BE2C (cell line): ENCODE measurements around the gene SLC16A8.

Experiments used
- DNase-seq: peaks from one replicate; pipeline ENCODE4 v3.0.0-alpha.2; 2020
- H3K27me3 ChIP-seq: fragments of 250-450 bp; sonication (Bioruptor Pico); 2 replicates; pipeline ENCODE4 v1.5.1; 2020; ENCODE audit warnings: mild to moderate bottlenecking
- H3K36me3 ChIP-seq: fragments of 250-450 bp; sonication (Bioruptor Pico); 2 replicates; pipeline ENCODE4 v1.5.1; 2020; ENCODE audit warnings: mild to moderate bottlenecking
- H3K4me1 ChIP-seq: fragments of 250-450 bp; sonication (Bioruptor Pico); 2 replicates; pipeline ENCODE4 v1.5.1; 2020
- H3K4me3 ChIP-seq: 2 replicates; pipeline ENCODE4 v1.5.1; 2011; ENCODE audit warnings: low read depth, low read length
- H3K9me3 ChIP-seq: fragments of 250-450 bp; sonication (Bioruptor Pico); 2 replicates; pipeline ENCODE4 v1.5.1; 2020
- CTCF ChIP-seq: IDR thresholded peaks from 2 replicates; pipeline ENCODE4 v1.5.1; 2012; ENCODE audit warnings: mild to moderate bottlenecking, low read depth, low read length

SLC16A8 gene

DNA sequence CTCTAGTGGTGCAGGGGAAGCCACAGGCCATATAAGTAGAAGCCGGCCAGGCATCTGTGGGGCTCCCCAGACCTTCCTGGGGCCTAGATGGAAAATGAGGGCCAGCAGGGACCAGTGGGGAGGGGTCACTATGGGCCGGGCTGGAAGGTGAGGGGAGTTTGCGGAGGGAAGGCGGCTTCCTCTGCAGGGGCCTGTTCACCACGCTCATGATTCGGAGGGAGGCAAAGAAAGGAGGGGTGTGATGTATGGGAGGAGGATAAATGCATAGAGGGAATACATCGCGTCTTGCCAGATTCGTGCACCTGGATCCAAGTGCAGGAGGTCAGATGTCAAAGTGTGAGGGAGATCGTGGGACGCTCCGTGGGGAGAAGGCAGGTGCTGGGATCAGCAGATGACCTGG is 6.9 kb downstream of the SLC16A8 start:
- TF ChIP-seq CTCF, result no peak
- no peak overlapping the region for H3K4me3 ChIP-seq
- H3K27me3 ChIP-seq, result peaks cover 14% of the 10 kb centered on the region
- no peaks in the 10 kb centered on the region; the same call in 1 of the 2 replicates for H3K36me3 ChIP-seq
- H3K4me1 ChIP-seq, result no peaks in the 10 kb centered on the region
- H3K9me3 ChIP-seq, result no peaks in the 10 kb centered on the region
- DNase-seq, result no peak

- Histone ChIP-seq H3K9me3 (no peaks in the 10 kb centered on the region), H3K36me3 (no peaks in the 10 kb centered on the region; the same call in 1 of the 2 replicates), H3K4me1 (no peaks in the 10 kb centered on the region), H3K4me3 (no peak overlapping the region), H3K27me3 (peaks cover 3% of the 10 kb centered on the region)
- no peak for DNase-seq
- TF ChIP-seq CTCF, result no peak
Observed at GRCh38 chr22:38075961-38076360, 8.0 kb downstream of the SLC16A8 start.

DNA sequence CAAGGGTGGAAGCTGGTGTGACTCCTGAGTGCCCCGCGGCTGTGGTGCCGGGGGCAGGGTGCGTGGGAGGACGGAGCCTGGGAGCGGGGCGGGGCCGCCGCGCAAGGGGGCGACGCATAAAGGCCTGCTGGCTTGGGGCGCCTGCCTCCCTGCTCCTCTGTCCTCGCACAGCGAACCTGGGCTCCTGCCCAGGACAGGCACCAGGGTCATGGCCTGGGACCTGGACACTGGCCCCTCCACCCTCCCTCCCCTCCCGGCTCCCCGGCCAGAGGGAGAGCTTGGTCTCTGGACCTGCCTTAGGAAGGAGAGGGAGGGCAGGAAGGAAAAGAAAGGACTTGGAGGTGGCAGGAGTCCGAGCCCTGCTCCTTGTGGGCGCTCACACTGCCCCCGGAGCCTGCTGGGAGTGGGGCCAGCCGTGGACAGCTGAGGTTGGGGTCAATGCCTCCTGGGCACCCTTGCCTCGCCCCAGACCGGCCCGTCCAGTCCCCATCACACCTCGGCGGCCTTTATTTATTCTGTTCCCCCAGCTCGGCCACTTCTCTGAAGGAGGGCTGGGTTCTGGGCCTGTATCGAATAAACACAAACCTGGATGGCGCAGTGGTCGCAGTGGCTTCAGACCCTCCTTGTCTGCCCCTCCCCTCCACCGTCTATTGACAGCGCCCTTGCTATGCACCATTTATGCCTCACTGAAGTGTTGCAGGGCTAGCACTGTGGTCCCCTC is 8.7 kb downstream of the SLC16A8 start:
- DNase-seq, result no peak

DNA sequence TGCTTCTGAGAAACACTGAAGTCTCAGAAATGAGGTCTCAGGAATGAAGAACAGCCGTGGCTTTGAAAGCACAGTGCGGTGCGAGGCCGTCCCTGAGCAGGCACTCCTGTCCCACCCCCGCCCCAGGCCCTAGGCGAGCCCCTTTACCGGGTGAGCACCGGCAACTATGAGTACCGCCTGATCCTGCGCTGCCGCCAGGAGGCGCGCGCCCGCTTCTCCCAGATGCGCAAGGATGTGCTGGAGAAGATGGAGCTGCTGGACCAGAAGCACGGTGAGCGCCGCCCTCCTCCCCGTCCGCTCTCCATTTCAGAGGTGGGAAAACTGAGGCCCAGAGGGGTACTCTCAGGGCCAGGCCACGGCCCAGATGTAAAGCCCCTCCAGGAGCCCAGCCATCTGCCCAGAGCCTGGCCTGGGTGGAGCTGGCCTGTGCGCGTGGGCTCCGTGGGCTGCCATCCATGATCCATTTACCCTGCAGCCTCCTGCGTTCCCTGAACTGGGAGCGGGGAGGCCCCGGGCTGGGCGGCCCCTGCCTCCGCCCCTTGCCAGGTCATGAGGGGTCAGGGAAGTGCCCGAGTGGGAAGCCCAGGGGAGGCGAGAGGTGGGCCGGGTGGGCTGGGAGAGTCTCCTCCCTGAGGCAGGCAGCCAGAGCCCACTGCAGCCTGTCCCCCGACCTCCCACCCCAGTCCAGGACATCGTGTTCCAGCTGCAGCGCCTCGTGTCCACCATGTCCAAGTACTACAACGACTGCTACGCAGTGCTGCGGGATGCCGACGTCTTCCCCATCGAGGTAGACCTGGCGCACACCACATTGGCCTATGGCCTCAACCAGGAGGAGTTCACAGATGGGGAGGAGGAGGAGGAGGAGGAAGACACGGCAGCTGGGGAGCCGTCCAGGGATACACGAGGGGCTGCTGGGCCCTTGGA is 9.5 kb downstream of the SLC16A8 start:
- DNase-seq, result no peak
- Histone ChIP-seq H3K36me3 (no peaks in the 10 kb centered on the region; the same call in 1 of the 2 replicates), H3K4me3 (no peak overlapping the region), H3K27me3 (no peaks in the 10 kb centered on the region), H3K9me3 (no peaks in the 10 kb centered on the region), H3K4me1 (no peaks in the 10 kb centered on the region)
- no peak for TF ChIP-seq CTCF

More for the DNA sequence above, 8.7 kb downstream of the SLC16A8 start:
- TF ChIP-seq CTCF, result no peak
- no peaks in the 10 kb centered on the region for H3K9me3 ChIP-seq
- H3K27me3 ChIP-seq, result no peaks in the 10 kb centered on the region
- no peak overlapping the region for H3K4me3 ChIP-seq
- H3K36me3 ChIP-seq, result no peaks in the 10 kb centered on the region; the same call in 1 of the 2 replicates
- no peaks in the 10 kb centered on the region for H3K4me1 ChIP-seq

DNA sequence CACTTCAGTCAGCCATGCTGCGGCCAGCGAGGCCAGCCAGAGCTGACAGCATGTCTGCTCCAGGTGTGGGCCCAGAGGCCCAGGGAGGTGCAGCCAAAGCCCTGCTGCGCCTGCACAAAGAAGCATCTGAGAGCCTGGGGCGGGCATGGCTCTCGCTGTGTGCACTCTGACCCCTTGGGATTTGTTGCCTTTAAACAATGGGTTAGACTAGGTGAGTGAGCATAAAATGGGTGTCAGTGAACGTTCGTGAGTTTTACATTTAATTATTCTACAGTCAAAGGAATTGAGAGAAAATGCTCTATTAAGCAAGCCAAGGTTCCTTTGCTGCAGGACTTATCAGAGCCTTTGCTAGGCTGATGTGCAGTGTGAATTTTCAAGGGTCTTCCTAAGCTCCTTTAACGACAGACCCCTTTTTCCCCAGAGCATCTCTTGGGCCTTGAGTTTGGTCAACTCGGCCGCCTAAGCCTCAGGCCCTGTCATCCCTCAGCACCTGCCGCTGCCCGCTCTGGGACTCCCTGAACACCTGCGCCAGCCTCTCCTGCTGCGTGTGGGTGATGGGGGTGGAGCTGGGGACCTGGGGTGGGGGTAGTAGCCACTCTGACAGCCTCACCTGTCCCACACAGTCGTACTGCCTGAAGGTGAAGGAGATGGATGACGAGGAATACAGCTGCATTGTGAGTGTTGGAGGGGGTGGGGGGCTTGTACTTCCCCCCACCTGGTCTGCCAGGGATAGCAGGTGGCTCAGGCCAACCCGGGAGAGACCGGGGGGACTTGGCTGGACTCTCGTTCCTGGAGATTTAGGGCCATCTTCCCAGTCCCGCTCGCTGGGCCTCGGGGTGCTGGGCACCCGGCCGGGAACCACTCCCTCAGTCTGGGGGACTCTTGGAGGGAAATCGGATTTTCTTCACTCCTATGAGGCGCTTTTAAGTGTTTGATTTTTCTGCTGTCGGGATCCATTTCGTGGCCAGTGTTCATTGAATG is 10.5 kb downstream of the SLC16A8 start:
- no peak for DNase-seq
- H3K36me3 ChIP-seq, result no peaks in the 10 kb centered on the region; the same call in 1 of the 2 replicates

More for the DNA sequence above, 10.5 kb downstream of the SLC16A8 start:
- TF ChIP-seq CTCF, result no peak
- H3K9me3 ChIP-seq, result no peaks in the 10 kb centered on the region
- H3K4me3 ChIP-seq, result no peak overlapping the region
- H3K27me3 ChIP-seq, result no peaks in the 10 kb centered on the region
- no peaks in the 10 kb centered on the region for H3K4me1 ChIP-seq
